Tibial nerve (tissue), 4 donors: ENCODE results near the gene PPP6R2. TPM values are rescaled to one million over a fixed set of nuclear protein-coding genes. Genes with fewer than 3 reads are reported as not detected.

ENCODE experiments used
- DNase-seq, 2 donors: peaks; one replicate each; pipeline ENCODE4 v3.0.0-alpha.2; 2019; ENCODE audit warnings: low spot score in 2 of 2
- H3K27ac ChIP-seq, 4 donors: fragments of 200-600 bp; sonication (generic) in 3 of 4; one replicate each; pipeline ENCODE4 v1.5.1; 2017 to 2019; ENCODE audit warnings: mild to moderate bottlenecking in 1 of 4
- H3K27me3 ChIP-seq, 2 donors: fragments of 200-600 bp; sonication (generic) in 1 of 2; one replicate each; pipeline versions ENCODE4 v1.5.1 to v1.6.0; 2017 to 2019
- H3K36me3 ChIP-seq, 3 donors: fragments of 200-600 bp; sonication (generic); one replicate each; pipeline ENCODE4 v1.5.1; 2018 to 2019
- H3K4me1 ChIP-seq, 4 donors: fragments of 200-600 bp; sonication (generic) in 3 of 4; one replicate each; pipeline ENCODE4 v1.5.1; 2017 to 2019
- H3K4me3 ChIP-seq, 4 donors: fragments of 200-600 bp; sonication (generic) in 3 of 4; one replicate each; pipeline ENCODE4 v1.5.1; 2017 to 2019; ENCODE audit warnings: mild to moderate bottlenecking in 1 of 4, moderate library complexity in 1 of 4
- H3K9me3 ChIP-seq, 4 donors: fragments of 200-600 bp; sonication (generic) in 3 of 4; one replicate each; pipeline ENCODE4 v1.5.1; 2017 to 2019
- EP300 ChIP-seq, 2 donors: sonication (generic); formaldehyde crosslinking; IDR thresholded peaks; one replicate each; pipeline ENCODE4 v1.6.1; 2017; ENCODE audit warnings: antibody characterized with exemption in 2 of 2, mild to moderate bottlenecking in 1 of 2
- POLR2A ChIP-seq, 2 donors: fragments of 450-650 bp; IDR thresholded peaks; one replicate each; pipeline ENCODE4 v1.6.1; 2017; ENCODE audit warnings: antibody characterized with exemption in 2 of 2, mild to moderate bottlenecking in 2 of 2, moderate library complexity in 2 of 2
- WGBS, 2 donors: methylation state at CpG; one replicate each; pipeline ENCODE4 v1.1.5; 2018; 5-methylcytosine and 5-hydroxymethylcytosine counted together
- total RNA-seq, 4 donors: library from RNA; depleted of rRNA; stranded (reverse); fragments of >200 nt; gene quantifications; one replicate each; pipeline ENCODE4 v1.1.0, GENCODE V29; 2016
- TF ChIP-seq, protein P1 (sequence below), 5 experiments: fragments of 200-600 bp in 3 of 5; fragments of 450-650 bp in 2 of 5; sonication (generic) in 3 of 5; IDR thresholded peaks; one replicate each; pipeline ENCODE4 v1.5.1; 2016 to 2019; ENCODE audit warnings: antibody characterized with exemption in 5 of 5, mild to moderate bottlenecking in 3 of 5, moderate library complexity in 2 of 5

PPP6R2 gene
- total RNA-seq, 4 donors from 2014 or later = 55.9 to 112 (median 76.7) TPM

GRCh38 chr22:50483977-50484853 is 141.1 kb downstream of the PPP6R2 start:
- DNase-seq = no peak
- Histone ChIP-seq H3K36me3 (no peaks in the 10 kb centered on the region), H3K4me1 (peaks cover 0 to 14% (median 7%) of the 10 kb centered on the region in 4 donors), H3K27me3 (peaks cover 4 to 62% of the 10 kb centered on the region in 2 donors), H3K4me3 (no peak overlapping the region), H3K27ac (no peak overlapping the region), H3K9me3 (no peaks in the 10 kb centered on the region)
- WGBS, 2 donors = 77 to 87% methylated on average over 25 to 26 of the region's 31 CpGs
- TF ChIP-seq, protein P1, sequence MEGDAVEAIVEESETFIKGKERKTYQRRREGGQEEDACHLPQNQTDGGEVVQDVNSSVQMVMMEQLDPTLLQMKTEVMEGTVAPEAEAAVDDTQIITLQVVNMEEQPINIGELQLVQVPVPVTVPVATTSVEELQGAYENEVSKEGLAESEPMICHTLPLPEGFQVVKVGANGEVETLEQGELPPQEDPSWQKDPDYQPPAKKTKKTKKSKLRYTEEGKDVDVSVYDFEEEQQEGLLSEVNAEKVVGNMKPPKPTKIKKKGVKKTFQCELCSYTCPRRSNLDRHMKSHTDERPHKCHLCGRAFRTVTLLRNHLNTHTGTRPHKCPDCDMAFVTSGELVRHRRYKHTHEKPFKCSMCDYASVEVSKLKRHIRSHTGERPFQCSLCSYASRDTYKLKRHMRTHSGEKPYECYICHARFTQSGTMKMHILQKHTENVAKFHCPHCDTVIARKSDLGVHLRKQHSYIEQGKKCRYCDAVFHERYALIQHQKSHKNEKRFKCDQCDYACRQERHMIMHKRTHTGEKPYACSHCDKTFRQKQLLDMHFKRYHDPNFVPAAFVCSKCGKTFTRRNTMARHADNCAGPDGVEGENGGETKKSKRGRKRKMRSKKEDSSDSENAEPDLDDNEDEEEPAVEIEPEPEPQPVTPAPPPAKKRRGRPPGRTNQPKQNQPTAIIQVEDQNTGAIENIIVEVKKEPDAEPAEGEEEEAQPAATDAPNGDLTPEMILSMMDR (IDR thresholded peaks at IDR 0.05) = no peak
- TF ChIP-seq POLR2A (IDR thresholded peaks at IDR 0.05) = no peak
- TF ChIP-seq EP300 (IDR thresholded peaks at IDR 0.05) = no peak

DNA sequence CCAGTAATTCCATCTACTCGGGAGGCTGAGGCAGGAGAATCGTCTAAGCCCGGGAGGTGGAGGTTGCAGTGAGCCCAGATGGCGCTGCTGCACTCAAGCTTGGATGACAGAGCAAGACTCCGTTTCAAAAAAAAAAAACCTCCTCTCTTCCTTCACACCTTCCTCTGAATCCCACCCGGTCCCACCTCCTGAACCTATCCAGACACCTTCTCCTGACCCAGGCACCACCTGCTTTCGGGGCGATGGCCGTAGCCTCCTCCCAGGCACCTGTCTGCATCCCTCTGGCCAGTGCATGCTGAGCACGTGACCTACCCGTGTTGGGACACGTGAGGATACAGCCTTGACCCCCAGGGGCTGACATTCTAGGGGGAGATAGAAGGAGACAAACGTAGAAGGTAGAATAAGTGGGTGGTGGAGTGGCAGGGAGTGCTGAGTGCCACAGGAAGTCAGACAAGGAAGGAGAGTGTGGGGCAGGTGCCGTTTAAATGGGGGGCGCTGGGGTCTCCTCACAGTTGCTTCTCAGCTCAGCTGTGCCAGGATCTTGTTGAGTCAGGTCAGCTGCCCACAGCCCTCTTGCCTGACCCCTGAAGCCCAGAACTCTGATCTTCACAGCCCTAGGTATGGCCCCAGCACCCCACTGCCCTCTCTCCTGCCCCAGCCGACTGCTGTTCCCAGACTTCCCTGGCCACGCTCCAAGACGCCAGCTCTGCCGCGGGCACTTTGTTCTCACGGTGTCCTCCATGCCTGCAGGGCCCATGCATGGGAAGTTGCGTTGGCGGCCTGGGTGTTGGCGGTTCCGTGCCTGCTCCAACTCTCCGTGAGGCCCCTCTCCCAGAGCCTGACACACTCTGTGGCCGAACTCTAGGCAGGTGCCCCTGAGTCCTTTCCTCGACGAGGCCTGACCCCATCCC is 142.3 kb downstream of the PPP6R2 start:
- 65 to 70% methylated on average over 29 of the region's 29 CpGs for WGBS, 2 donors

DNA sequence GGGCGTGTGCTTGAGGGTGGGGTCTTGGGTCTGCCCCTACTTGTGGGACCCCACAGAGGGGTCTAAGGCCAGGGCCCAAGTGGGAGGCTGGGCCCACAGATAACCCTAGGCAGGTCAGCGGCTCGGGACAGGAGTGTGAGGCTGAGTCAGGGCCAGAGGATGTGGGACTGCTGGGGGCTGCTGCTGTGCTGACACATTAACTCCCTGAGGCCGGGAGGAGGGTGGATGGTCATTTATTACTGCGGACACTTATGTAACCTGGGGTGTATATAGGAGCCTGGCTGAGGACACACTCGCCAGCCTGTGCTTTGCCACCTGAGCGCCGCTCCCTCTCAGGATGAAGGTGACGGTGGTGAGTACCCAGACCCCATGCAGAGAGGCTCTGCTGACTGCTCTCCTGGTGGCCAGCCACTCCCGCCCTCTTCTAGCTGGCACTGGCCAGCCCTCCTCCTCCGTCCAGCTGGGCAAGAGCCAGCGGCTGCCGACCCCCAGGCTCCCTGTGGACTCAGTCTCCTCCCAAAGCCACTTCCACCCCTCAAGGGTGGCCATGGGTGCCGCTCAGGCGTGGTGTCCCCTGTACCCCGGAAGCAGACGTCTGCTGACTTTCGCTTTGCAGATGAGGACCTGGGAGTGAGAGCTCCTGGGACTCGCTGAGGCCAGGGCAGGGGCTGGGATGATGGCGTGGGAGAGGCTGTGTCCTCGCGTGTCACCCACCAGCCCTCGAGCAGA is 143.6 kb downstream of the PPP6R2 start, which contains the start of gene MIOX:
TSS of gene MIOX (plus strand) at position 299 of the 729 bp plus-strand sequence. CDS start at position 338, 39 bp downstream.
- no peak for TF ChIP-seq POLR2A (IDR thresholded peaks at IDR 0.05)
- TF ChIP-seq, protein P1 (IDR thresholded peaks at IDR 0.05) = no peak
- no peak for TF ChIP-seq EP300 (IDR thresholded peaks at IDR 0.05)
- Histone ChIP-seq H3K4me1 (peaks cover 0 to 9% (median 2%) of the 10 kb centered on the region in 4 donors), H3K36me3 (no peaks in the 10 kb centered on the region), H3K9me3 (no peaks in the 10 kb centered on the region), H3K27me3 (peaks cover 4 to 44% of the 10 kb centered on the region in 2 donors), H3K27ac (no peak within 1 kb of the TSS), H3K4me3 (no peak within 1 kb of the TSS)
- WGBS, 2 donors = 61 to 76% methylated on average over 10 to 20 of the region's 23 CpGs
- no peak for DNase-seq

More for the DNA sequence above, 142.3 kb downstream of the PPP6R2 start:
- Histone ChIP-seq H3K9me3 (no peaks in the 10 kb centered on the region), H3K27ac (no peak overlapping the region), H3K4me3 (no peak overlapping the region), H3K27me3 (peaks cover 4 to 55% of the 10 kb centered on the region in 2 donors), H3K36me3 (no peaks in the 10 kb centered on the region), H3K4me1 (peaks cover 0 to 14% (median 7%) of the 10 kb centered on the region in 4 donors)
- no peak for TF ChIP-seq POLR2A (IDR thresholded peaks at IDR 0.05)
- TF ChIP-seq, protein P1 (IDR thresholded peaks at IDR 0.05) = no peak
- no peak for TF ChIP-seq EP300 (IDR thresholded peaks at IDR 0.05)
- no peak for DNase-seq

GRCh38 chr22:50487290-50488005 is 144.3 kb downstream of the PPP6R2 start:
- TF ChIP-seq, protein P1 (IDR thresholded peaks at IDR 0.05) = no peak
- TF ChIP-seq EP300 (IDR thresholded peaks at IDR 0.05) = no peak
- no peak for TF ChIP-seq POLR2A (IDR thresholded peaks at IDR 0.05)
- Histone ChIP-seq H3K27ac (no peak overlapping the region), H3K36me3 (no peaks in the 10 kb centered on the region), H3K9me3 (no peaks in the 10 kb centered on the region), H3K4me1 (peaks cover 0 to 1% (median 0%) of the 10 kb centered on the region in 4 donors), H3K27me3 (peaks cover 0 to 36% of the 10 kb centered on the region in 2 donors), H3K4me3 (no peak overlapping the region)
- WGBS, 2 donors = 79 to 83% methylated on average over 19 to 23 of the region's 23 CpGs
- DNase-seq = no peak
